T-helper 22 cell (primary cell): Measurements from ENCODE around the gene SOCS3.

ENCODE experiments used
- DNase-seq: peaks from one replicate; pipeline ENCODE4 v3.0.0-alpha.2; 2020; ENCODE audit warnings: low read depth

Gene SOCS3

GRCh38 chr17:78307887-78308638 is 51.8 kb downstream of the SOCS3 start:
- DNase-seq = no peak

GRCh38 chr17:78306913-78307312 is 53.0 kb downstream of the SOCS3 start:
- no peak for DNase-seq
